RWPE2 (cell line): Measurements from ENCODE around the gene LRRC56.
"Not testable (repeated sequence)": the region's sequence is repeated elsewhere in the genome, so short reads cannot be mapped to it uniquely, and the experiment has no call there.

Experiments
- ATAC-seq: fragments of 200-7000 bp; cut with Tn5 transposase; 3 replicates; pipeline ENCODE4 v1.9.1; 2021; ENCODE audit warnings: low read depth
- DNase-seq: peaks from one replicate; pipeline ENCODE4 v3.0.0-alpha.2; 2020; ENCODE audit warnings: low spot score
- H3K27ac ChIP-seq: fragments of 450-650 bp; 2 replicates; pipeline ENCODE4 v1.5.1; 2017; ENCODE audit warnings: mild to moderate bottlenecking; ENCODE audit not compliant: poor library complexity, severe bottlenecking
- H3K27me3 ChIP-seq: fragments of 250-450 bp; sonication (Bioruptor Pico); 2 replicates; pipeline ENCODE4 v1.5.1; 2021; ENCODE audit warnings: mild to moderate bottlenecking, moderate library complexity; ENCODE audit not compliant: insufficient read depth, poor library complexity, severe bottlenecking
- H3K36me3 ChIP-seq: fragments of 250-450 bp; sonication (Bioruptor Pico); 2 replicates; pipeline ENCODE4 v1.5.1; 2020; ENCODE audit warnings: low read depth, mild to moderate bottlenecking, moderate library complexity
- H3K4me1 ChIP-seq: fragments of 250-450 bp; sonication (Bioruptor Pico); 2 replicates; pipeline ENCODE4 v1.5.1; 2021; ENCODE audit warnings: mild to moderate bottlenecking, moderate library complexity; ENCODE audit not compliant: insufficient read depth, poor library complexity, severe bottlenecking
- H3K4me3 ChIP-seq: fragments of 250-450 bp; sonication (Bioruptor Pico); 2 replicates; pipeline ENCODE4 v1.5.1; 2021; ENCODE audit warnings: mild to moderate bottlenecking, moderate library complexity; ENCODE audit not compliant: severe bottlenecking
- H3K9me3 ChIP-seq: fragments of 250-450 bp; sonication (Bioruptor Pico); 2 replicates; pipeline ENCODE4 v1.5.1; 2021; ENCODE audit warnings: mild to moderate bottlenecking, moderate library complexity; ENCODE audit not compliant: severe bottlenecking
- TF ChIP-seq, protein P1 (sequence below): fragments of 450-650 bp; IDR thresholded peaks from one replicate; pipeline ENCODE4 v1.5.1; 2017; ENCODE audit warnings: mild to moderate bottlenecking, moderate library complexity; ENCODE audit not compliant: poor library complexity, severe bottlenecking

The LRRC56 gene

DNA sequence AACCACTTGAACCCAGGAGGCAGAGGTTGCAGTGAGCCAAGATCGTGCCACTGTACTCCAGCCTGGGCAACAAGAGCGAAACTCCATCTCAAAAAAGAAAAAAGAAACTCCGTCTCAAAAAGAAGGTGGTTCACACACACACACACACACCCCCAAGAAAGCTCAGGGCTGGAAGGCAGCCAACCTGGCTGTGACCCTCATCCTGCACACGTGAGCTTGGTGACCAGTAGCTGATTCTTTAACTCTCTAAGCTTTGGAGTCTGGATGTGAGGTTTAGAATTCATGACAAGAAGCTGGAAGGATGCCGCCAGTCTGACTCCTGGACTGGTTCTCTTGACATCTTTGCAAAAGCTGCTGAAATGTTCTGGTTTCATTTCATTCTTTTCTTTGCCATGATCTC, 28.4 kb upstream of the LRRC56 start:
- TF ChIP-seq, protein P1, sequence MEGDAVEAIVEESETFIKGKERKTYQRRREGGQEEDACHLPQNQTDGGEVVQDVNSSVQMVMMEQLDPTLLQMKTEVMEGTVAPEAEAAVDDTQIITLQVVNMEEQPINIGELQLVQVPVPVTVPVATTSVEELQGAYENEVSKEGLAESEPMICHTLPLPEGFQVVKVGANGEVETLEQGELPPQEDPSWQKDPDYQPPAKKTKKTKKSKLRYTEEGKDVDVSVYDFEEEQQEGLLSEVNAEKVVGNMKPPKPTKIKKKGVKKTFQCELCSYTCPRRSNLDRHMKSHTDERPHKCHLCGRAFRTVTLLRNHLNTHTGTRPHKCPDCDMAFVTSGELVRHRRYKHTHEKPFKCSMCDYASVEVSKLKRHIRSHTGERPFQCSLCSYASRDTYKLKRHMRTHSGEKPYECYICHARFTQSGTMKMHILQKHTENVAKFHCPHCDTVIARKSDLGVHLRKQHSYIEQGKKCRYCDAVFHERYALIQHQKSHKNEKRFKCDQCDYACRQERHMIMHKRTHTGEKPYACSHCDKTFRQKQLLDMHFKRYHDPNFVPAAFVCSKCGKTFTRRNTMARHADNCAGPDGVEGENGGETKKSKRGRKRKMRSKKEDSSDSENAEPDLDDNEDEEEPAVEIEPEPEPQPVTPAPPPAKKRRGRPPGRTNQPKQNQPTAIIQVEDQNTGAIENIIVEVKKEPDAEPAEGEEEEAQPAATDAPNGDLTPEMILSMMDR: no peak
- Histone ChIP-seq H3K27me3 (no peaks in the 10 kb centered on the region), H3K4me1 (peaks cover 11% of the 10 kb centered on the region), H3K27ac (no peak overlapping the region), H3K36me3 (peaks cover 39% of the 10 kb centered on the region), H3K4me3 (no peak overlapping the region), H3K9me3 (no peaks in the 10 kb centered on the region)
- DNase-seq: no peak
- no peak for ATAC-seq

DNA sequence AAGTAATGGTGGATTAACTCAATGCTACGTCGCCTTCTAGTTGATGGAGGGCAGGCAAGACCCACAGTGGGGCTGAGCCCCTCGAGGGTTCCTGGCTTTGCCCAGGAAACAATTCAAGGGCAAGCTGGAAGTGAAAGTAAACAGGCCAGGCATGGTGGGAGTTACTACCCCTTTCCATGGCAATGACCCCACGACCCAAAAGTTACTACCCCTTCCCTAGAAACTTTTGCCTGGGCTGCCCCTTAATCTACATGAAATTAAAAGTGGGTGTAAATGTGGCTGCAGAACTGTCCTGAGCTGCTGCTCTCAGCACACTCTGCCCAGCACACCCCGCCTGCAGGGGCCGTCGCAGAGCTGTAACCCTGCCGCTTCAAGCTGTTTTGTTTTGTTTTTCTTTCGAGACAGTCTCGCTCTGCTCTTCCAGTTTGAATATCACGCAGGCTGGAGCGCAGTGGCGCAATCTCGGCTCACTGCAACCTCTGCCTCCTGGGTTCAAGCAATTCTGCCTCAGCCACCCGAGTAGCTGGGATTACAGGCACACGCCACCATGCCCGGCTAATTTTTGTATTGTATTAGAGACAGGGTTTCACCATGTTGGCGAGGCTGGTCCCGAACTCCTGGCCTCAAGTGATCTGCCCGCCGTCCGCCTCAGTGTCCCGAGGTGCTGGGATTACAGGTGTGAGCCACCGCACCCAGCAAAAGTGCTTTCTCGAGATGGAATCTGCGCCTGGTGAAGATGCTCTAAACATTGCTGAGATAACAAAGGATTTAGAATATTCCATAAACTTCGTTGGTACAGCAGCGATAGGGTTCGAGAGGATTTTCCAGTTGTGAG, 24.3 kb upstream of the LRRC56 start:
- ATAC-seq: no peak
- H3K9me3 ChIP-seq: no peaks in the 10 kb centered on the region
- TF ChIP-seq, protein P1: no peak
- peaks cover 31% of the 10 kb centered on the region for H3K36me3 ChIP-seq
- H3K4me3 ChIP-seq: no peak overlapping the region
- H3K4me1 ChIP-seq: peaks cover 16% of the 10 kb centered on the region
- no peak for DNase-seq
- H3K27me3 ChIP-seq: no peaks in the 10 kb centered on the region
- H3K27ac ChIP-seq: no peak overlapping the region

DNA sequence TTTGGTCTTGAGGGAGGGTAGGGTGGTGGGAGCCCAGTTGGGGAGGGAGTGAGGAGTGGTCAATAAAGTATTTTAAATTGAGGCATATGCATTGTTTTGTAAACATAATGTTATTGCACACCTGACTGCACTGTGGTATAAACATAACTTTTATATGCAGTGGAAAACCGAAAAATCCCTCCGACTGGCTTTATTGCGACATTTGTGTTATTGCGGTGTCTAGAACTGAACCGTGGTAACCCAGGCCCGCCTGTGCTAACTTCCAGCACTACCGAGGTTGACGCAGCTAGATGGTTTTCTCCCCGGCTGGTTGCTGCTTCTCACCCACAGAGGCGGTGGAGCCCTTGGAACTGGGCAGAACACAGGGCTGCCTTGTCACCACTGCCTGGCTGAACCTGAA, 22.7 kb upstream of the LRRC56 start:
- peak overlapping the region; percentile 95 for H3K27ac ChIP-seq
- DNase-seq: no peak
- H3K36me3 ChIP-seq: peaks cover 17% of the 10 kb centered on the region
- H3K4me1 ChIP-seq: peaks cover 16% of the 10 kb centered on the region
- TF ChIP-seq, protein P1: no peak
- H3K4me3 ChIP-seq: no peak overlapping the region
- no peak for ATAC-seq
- no peaks in the 10 kb centered on the region for H3K9me3 ChIP-seq
- H3K27me3 ChIP-seq: no peaks in the 10 kb centered on the region

DNA sequence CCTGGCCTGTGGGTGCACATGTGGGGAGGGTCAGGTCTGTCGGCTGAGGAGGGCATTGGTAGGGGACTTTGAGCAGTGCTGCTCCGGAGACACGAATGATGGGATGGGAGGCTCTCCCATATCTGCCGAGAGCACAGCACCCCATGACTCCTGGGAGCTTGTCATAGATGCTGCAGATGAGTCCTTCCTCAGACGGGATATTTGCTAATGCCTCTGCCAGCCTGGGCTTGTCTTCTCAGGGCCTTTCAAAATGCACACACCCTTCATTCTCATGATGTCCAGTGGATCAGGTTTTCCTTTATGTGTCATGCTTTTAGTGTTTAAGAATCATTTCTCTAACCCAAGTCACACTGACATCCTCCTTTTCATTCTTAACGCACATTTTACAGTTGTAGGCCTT, 22.2 kb upstream of the LRRC56 start:
- TF ChIP-seq, protein P1: no peak
- no peak overlapping the region for H3K4me3 ChIP-seq
- H3K36me3 ChIP-seq: peaks cover 13% of the 10 kb centered on the region
- H3K27ac ChIP-seq: peak overlapping the region; percentile 95
- DNase-seq: peak; percentile 88
- H3K27me3 ChIP-seq: no peaks in the 10 kb centered on the region
- H3K9me3 ChIP-seq: no peaks in the 10 kb centered on the region
- ATAC-seq: peak; percentile 90
- peaks cover 16% of the 10 kb centered on the region for H3K4me1 ChIP-seq

DNA sequence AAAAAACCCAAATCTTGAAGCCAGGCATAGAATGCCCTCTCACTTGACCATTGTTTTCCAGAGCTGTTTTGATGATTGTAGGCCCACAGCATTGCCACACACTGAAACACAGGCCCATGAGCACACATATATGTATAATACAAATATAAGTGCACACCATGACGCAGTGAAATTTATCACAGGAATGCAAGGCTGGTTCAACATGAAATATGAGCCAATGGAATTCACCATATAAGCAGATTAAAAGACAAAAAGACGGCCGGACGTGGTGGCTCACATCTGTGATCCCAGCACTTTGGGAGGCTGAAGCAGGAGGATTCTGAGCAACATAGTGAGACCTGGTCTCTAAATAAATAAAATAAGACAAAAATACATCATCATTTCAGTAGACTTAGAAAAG, 20.9 kb upstream of the LRRC56 start:
- peak overlapping the region; percentile 95 for H3K27ac ChIP-seq
- no peak overlapping the region for H3K4me3 ChIP-seq
- ATAC-seq (no peak), DNase-seq (no peak)
- peaks cover 2% of the 10 kb centered on the region for H3K9me3 ChIP-seq
- peaks cover 4% of the 10 kb centered on the region for H3K36me3 ChIP-seq
- H3K4me1 ChIP-seq: peaks cover 16% of the 10 kb centered on the region
- TF ChIP-seq, protein P1: no peak
- H3K27me3 ChIP-seq: no peaks in the 10 kb centered on the region

DNA sequence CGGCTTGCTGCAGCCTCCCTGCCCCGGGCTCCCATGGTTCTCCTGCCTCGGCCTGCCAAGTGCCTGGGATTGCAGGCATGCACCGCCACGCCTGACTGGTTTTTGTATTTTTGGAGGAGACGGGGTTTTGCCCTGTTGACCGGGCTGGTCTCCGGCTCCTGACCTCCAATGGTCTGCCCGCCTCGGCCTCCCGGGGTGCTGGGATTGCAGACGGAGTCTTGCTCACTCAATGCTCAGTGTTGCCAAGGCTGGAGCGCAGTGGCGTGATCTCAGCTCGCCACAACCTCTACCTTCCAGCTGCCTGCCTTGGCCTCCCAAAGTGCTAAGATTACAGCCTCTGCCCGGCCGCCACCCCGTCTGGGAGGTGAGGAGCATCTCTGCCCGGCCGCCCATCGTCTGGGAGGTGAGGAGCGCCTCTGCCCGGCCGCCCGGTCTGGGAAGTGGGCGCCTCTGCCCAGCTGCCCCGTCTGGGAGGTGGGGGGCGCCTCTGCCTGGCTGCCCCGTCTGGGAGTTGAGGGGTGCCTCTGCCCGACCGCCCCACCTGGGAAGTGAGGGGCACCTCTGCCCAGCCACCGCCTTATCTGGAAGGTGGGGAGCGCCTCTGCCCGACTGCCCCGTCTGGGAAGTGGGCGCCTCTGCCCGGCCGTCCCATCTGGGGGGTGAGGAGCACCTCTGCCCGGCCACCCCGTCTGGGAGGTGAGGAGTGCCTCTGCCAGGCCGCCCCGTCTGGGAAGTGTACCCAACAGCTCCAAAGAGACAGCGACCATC, 20.2 kb upstream of the LRRC56 start:
- DNase-seq, ATAC-seq, H3K27me3 ChIP-seq, H3K4me3 ChIP-seq, H3K36me3 ChIP-seq, H3K9me3 ChIP-seq: not testable (repeated sequence)
- Histone ChIP-seq H3K4me1 (peaks cover 16% of the 10 kb centered on the region), H3K27ac (peak overlapping the region; percentile 95)
